Measurements from ENCODE around the gene AK8.

The AK8 gene

GRCh38 chr9:132710333-132710732 lies 167.8 kb downstream of the AK8 start:
- DNase-seq: no peak

GRCh38 chr9:132708769-132709430 lies 169.2 kb downstream of the AK8 start:
- DNase-seq: no peak

GRCh38 chr9:132708239-132708638 lies 169.8 kb downstream of the AK8 start:
- DNase-seq: no peak

GRCh38 chr9:132703336-132703735 lies 174.7 kb downstream of the AK8 start:
- no peak for DNase-seq

GRCh38 chr9:132702254-132702653 lies 175.8 kb downstream of the AK8 start:
- DNase-seq: no peak

- no peak for DNase-seq
These were observed 178.1 kb downstream of the AK8 start for GRCh38 chr9:132699956-132700355.

- no peak for DNase-seq
These were observed 179.1 kb downstream of the AK8 start for GRCh38 chr9:132698989-132699388.

- no peak for DNase-seq
These were observed 180.9 kb downstream of the AK8 start for GRCh38 chr9:132697230-132697629.

GRCh38 chr9:132694144-132694543 lies 183.9 kb downstream of the AK8 start:
- DNase-seq: no peak

GRCh38 chr9:132690696-132691095 lies 187.4 kb downstream of the AK8 start:
- no peak for DNase-seq

GRCh38 chr9:132683873-132684272 lies 194.2 kb downstream of the AK8 start:
- DNase-seq: no peak

- no peak for DNase-seq
These were observed 196.5 kb downstream of the AK8 start for GRCh38 chr9:132681561-132681960.

- DNase-seq: no peak
These were observed 198.0 kb downstream of the AK8 start for GRCh38 chr9:132679946-132680625.

- no peak for DNase-seq
These were observed 200.1 kb downstream of the AK8 start for GRCh38 chr9:132677976-132678375.
